BLaER1 (cell line): ENCODE data around the gene RBBP8NL.

ENCODE experiments used
- H3K27ac ChIP-seq: shearing (Covaris generic); formaldehyde crosslinking; 2 replicates; pipeline ENCODE4 v1.8.1; 2022
- H3K27me3 ChIP-seq: shearing (Covaris generic); formaldehyde crosslinking; 2 replicates; pipeline ENCODE4 v1.8.1; 2022
- H3K36me3 ChIP-seq: shearing (Covaris generic); formaldehyde crosslinking; 2 replicates; pipeline ENCODE4 v1.8.1; 2022
- H3K4me1 ChIP-seq: shearing (Covaris generic); formaldehyde crosslinking; 2 replicates; pipeline ENCODE4 v1.8.1; 2022
- H3K4me2 ChIP-seq: shearing (Covaris generic); formaldehyde crosslinking; 2 replicates; pipeline ENCODE4 v1.8.1; 2022
- H3K4me3 ChIP-seq: shearing (Covaris generic); formaldehyde crosslinking; 2 replicates; pipeline ENCODE4 v1.8.1; 2022
- H3K9ac ChIP-seq: shearing (Covaris generic); formaldehyde crosslinking; 2 replicates; pipeline ENCODE4 v1.8.1; 2022
- H3K9me3 ChIP-seq: shearing (Covaris generic); formaldehyde crosslinking; 2 replicates; pipeline ENCODE4 v1.8.1; 2022
- H4K20me1 ChIP-seq: shearing (Covaris generic); formaldehyde crosslinking; 2 replicates; pipeline ENCODE4 v1.8.1; 2022
- Cebpa-rat ChIP-seq: shearing (Covaris generic); IDR thresholded peaks from 2 replicates; pipeline ENCODE4 v1.8.1; 2022

RBBP8NL gene

DNA sequence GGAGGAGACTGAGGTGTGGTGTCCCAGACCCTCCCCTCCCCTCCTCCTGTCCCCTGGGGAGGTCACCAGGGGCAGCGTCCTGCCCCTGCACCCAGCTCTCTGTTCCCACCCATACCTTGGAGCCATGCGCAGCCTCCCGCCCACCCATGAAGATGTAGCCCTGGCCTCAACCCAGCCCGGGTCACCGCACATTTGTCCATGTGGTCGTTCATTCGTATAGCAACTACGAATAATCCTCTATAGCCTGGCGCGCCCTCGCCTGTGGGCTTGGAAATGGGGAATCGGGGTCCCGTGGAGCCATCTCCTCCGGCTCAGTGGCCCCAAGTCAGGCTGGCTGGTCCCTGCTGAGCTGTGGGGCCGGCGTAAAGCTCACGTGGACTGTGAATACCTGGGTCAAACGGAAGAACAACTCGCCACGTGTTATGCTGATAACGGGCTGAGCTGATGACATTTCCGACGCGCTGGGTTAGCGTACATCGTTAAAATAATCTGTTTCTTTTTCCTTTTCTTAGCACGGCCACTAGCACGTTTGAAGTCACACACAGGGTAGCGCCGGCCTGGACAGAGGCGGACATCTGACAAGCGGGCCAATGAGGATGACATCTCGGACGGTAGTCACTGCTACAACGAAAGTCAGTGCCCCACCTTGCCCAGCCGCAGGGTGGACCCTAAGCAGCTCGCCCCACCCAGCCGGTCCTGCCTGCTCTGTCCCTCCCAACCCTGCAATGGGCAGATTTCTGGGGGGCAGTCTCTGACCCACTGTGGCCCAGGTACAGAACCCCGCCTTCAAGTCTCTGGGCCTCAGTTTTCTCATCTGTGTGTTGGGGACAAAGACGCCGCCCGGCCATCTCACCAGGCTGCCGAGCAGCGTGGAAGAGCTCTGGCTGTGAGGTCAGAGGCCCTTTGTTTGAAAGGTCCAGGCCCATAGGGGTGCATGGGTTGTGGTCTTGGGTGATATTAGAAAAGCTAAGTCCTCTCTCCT lies 19.8 kb upstream of the RBBP8NL start:
- Histone ChIP-seq H3K9ac (no peak overlapping the region), H3K27me3 (peaks cover 40% of the 10 kb centered on the region), H3K27ac (no peak overlapping the region), H4K20me1 (no peaks in the 10 kb centered on the region), H3K9me3 (no peaks in the 10 kb centered on the region), H3K4me2 (no peak overlapping the region), H3K4me1 (0 out of 2 replicates have a peak, but pooled peaks cover 5% of the 10 kb centered on the region), H3K36me3 (no peaks in the 10 kb centered on the region), H3K4me3 (no peak overlapping the region)
- TF ChIP-seq Cebpa-rat: no peak

DNA sequence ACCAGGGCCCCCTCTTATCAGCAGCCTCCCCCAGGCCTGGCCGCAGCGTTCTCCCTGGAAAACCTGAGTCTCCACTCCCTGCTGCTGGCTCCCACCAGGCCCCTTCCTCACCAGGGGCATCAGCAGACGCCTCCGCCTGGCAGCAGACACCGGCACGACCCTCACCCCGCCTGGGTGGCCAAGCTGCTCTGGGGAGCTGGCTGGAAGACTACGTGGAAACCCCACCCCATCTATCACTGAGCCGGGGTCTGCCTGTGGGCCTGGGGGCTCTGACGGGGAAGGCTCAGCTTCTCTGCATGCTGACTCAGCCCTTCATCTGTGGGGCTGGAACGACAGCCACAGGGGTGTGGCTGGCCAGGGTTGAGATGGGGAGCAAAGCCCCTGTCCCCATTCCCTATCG lies 19.1 kb upstream of the RBBP8NL start:
- Histone ChIP-seq H3K4me1 (0 out of 2 replicates have a peak, but pooled peaks cover 5% of the 10 kb centered on the region), H3K27ac (no peak overlapping the region), H3K9ac (no peak overlapping the region), H3K36me3 (no peaks in the 10 kb centered on the region), H3K4me2 (no peak overlapping the region), H3K9me3 (no peaks in the 10 kb centered on the region), H3K27me3 (peaks cover 44% of the 10 kb centered on the region), H3K4me3 (no peak overlapping the region), H4K20me1 (no peaks in the 10 kb centered on the region)
- TF ChIP-seq Cebpa-rat: no peak

DNA sequence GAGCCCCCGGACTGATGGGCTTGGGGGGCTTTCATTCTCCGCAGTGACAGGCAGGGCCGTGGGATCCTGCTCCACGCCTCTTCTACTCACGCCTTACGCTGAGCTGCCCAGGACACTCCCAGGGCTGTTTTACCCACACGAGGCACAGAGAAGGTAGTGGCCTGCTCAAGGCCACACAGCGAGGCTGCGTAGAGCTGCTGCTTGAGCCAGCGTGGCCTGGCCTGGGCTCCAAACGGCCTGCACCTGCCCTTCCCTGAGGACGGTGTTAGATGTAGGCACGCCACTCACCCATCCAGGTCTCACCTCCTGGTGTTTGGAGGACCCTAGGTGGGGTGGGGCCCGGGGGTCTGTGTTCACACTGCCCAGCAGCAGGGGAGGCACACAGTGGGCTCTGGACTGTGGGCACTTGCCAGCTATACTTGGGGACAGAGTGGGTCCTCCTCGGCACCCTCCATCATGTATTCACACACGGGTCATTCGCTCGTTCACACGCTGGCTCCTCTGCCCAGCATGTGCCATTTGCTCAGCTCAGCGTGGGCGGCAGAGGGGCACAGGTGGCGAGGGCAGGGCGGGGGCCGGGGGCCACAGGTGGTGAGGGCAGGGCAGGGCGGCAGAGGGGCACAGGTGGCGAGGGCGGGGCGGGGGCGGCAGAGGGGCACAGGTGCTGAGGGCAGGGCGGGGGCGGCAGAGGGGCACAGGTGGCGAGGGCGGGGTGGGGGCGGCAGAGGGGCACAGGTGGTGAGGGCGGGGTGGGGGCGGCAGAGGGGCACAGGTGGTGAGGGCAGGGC lies 18.4 kb upstream of the RBBP8NL start:
- H4K20me1 ChIP-seq: no peaks in the 10 kb centered on the region
- H3K4me2 ChIP-seq: no peak overlapping the region
- no peak overlapping the region for H3K4me3 ChIP-seq
- no peak for TF ChIP-seq Cebpa-rat
- H3K4me1 ChIP-seq: 0 out of 2 replicates have a peak, but pooled peaks cover 5% of the 10 kb centered on the region
- H3K9ac ChIP-seq: no peak overlapping the region
- no peaks in the 10 kb centered on the region for H3K36me3 ChIP-seq
- H3K27ac ChIP-seq: no peak overlapping the region
- peaks cover 51% of the 10 kb centered on the region for H3K27me3 ChIP-seq
- no peaks in the 10 kb centered on the region for H3K9me3 ChIP-seq

DNA sequence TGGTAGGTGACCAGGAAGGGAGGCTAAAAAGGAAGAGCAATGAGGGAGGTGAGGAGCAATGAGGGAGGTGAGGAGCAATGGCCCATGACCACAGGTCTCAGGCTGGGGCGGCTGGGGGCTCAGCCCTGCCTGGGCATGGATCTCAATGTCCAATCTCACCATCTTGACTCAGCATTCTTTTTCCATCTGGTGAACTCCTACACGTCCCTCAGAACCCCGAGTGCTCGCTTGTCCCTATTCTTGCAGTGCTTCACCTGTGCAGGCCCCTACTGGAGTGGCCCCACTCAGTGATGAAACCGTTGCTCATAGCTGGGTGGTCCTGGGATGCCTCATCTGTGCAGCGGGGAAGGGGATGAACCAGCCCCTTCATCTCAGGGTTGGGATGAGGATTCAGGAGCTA lies 16.9 kb upstream of the RBBP8NL start:
- H3K27ac ChIP-seq: no peak overlapping the region
- H3K36me3 ChIP-seq: no peaks in the 10 kb centered on the region
- no peak overlapping the region for H3K4me2 ChIP-seq
- H4K20me1 ChIP-seq: no peaks in the 10 kb centered on the region
- peaks cover 42% of the 10 kb centered on the region; the same call in 1 of the 2 replicates for H3K27me3 ChIP-seq
- H3K4me3 ChIP-seq: no peak overlapping the region
- H3K9me3 ChIP-seq: no peaks in the 10 kb centered on the region
- TF ChIP-seq Cebpa-rat: no peak
- no peak overlapping the region for H3K9ac ChIP-seq
- H3K4me1 ChIP-seq: no peaks in the 10 kb centered on the region

DNA sequence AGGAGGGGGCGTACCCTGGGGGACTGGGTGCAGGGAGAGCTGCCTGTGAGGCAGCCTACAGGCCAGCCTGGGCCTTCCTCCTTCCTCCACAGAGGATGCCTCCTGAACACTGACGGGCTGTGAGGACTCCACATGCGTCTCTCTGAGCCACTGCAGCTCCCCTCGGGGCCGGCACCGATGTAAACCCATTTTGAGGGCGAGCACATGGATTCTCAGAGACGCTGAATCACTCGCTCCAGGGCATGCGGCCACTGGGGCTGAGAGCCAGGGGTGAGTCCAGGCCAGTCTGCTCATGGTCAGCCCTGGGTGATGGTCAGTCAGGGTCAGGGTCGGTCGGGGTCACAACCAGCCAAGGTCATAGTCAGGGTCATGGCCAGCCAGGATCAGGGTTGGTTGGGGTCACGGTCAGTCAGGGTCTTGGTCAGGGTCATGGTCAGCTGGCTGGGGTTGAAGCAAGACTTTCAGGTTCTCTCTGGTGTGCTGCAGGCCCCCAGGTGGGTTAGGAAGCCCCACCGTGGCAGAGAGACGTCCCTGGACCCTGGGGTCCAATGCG lies 14.7 kb upstream of the RBBP8NL start:
- no peak overlapping the region for H3K27ac ChIP-seq
- peaks cover 28% of the 10 kb centered on the region; the same call in 1 of the 2 replicates for H3K27me3 ChIP-seq

DNA sequence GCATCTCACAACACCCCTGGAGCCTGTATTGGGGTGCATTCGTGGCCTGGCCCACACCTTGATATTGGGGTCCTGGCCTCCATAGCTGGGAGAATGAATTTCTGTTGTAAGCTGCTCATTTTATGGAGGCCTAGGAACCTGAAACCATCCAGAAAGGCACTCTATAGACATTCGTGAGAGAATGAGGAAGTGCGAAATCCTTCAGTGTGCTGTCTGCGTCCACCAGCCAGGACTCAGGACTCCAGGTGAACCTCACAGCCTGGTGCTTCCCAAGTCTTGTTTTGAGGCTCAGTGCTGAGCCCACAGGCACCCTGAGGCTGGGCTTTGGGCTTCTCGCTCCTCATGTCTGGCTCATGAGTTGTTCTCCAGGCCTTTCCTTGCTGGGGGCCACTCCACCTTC lies 11.9 kb upstream of the RBBP8NL start:
- H3K4me2 ChIP-seq: no peak overlapping the region
- no peak for TF ChIP-seq Cebpa-rat
- peaks cover 4% of the 10 kb centered on the region; the same call in 1 of the 2 replicates for H4K20me1 ChIP-seq
- no peaks in the 10 kb centered on the region for H3K4me1 ChIP-seq
- H3K9ac ChIP-seq: no peak overlapping the region
- no peak overlapping the region for H3K27ac ChIP-seq
- no peaks in the 10 kb centered on the region for H3K9me3 ChIP-seq
- H3K36me3 ChIP-seq: no peaks in the 10 kb centered on the region
- H3K4me3 ChIP-seq: no peak overlapping the region
- peaks cover 49% of the 10 kb centered on the region for H3K27me3 ChIP-seq

More for the DNA sequence above, 14.7 kb upstream of the RBBP8NL start:
- TF ChIP-seq Cebpa-rat: no peak
- Histone ChIP-seq H3K4me3 (no peak overlapping the region), H3K4me2 (no peak overlapping the region), H3K9ac (no peak overlapping the region), H4K20me1 (no peaks in the 10 kb centered on the region), H3K36me3 (no peaks in the 10 kb centered on the region), H3K4me1 (no peaks in the 10 kb centered on the region), H3K9me3 (no peaks in the 10 kb centered on the region)

DNA sequence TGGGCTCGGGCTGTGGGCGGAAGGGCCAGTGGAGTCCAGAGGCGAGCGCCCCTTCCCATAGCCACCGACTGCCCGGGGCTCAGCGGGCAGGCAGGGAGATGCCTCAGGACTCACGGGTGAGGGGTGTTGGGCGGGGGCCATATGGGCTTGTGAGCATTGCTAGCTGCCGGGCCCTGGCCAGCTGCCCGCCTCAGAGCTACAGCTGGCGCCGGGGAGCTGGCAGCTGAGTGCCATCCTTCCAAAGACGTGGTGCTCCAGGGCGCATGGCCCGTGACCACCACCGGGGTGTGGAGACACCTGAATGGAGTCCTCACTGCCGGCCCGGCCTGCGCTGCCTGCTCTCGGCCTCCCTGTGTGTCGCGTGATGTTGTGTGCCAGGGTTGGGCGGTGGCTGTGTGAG lies 10.6 kb upstream of the RBBP8NL start:
- Histone ChIP-seq H3K27me3 (peaks cover 54% of the 10 kb centered on the region), H3K4me2 (no peak overlapping the region)

DNA sequence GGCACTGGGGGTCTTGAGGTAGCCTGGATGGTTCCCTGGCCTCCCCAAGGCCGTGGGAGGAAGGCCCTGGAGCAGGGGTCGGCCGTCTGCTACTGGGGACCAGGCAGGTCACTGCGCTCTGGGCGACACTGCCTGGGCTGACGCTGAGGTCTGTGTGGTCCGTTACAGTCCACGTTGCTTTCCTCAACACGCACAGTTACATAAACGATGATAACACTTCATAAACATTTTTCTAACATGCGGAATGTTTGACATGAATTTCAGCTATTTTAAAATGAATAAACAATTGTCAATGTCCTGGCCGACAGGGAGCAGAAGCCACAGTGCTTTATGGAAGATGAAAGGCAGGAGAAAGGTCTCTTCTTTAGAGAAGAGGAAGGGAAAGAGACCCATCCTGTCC lies 10.2 kb upstream of the RBBP8NL start:
- H3K9me3 ChIP-seq: no peaks in the 10 kb centered on the region
- H3K4me1 ChIP-seq: no peaks in the 10 kb centered on the region
- no peak overlapping the region for H3K4me2 ChIP-seq
- no peak overlapping the region for H3K27ac ChIP-seq
- TF ChIP-seq Cebpa-rat: no peak
- peaks cover 52% of the 10 kb centered on the region for H3K27me3 ChIP-seq
- no peak overlapping the region for H3K9ac ChIP-seq
- H3K4me3 ChIP-seq: no peak overlapping the region
- H4K20me1 ChIP-seq: peaks cover 4% of the 10 kb centered on the region; the same call in 1 of the 2 replicates
- no peaks in the 10 kb centered on the region for H3K36me3 ChIP-seq

More for the DNA sequence above, 10.6 kb upstream of the RBBP8NL start:
- no peak for TF ChIP-seq Cebpa-rat
- Histone ChIP-seq H3K9me3 (no peaks in the 10 kb centered on the region), H3K36me3 (no peaks in the 10 kb centered on the region), H3K27ac (no peak overlapping the region), H3K4me3 (no peak overlapping the region), H3K9ac (no peak overlapping the region), H3K4me1 (no peaks in the 10 kb centered on the region), H4K20me1 (peaks cover 4% of the 10 kb centered on the region; the same call in 1 of the 2 replicates)

DNA sequence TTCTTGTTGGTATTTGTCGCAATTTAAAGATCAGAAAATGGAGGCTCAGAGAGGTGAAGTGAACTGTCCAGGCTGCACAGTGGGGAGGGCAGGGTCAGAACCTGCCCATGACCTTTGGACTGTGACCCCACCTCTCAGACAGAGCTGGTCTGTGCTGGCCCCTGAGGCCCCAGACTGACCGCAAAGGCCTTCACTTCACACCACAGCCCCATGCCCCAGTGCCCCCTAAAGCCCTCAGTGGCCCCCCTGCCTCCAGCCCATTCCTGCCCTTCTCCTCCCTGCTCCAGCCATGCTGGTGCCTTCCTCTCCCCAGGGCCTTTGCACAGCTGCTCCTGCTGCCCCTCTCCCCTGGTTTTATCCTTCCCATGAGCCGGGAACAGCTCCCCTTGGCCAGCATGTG lies 9.4 kb upstream of the RBBP8NL start:
- Histone ChIP-seq H3K4me3 (no peak overlapping the region), H3K9me3 (no peaks in the 10 kb centered on the region), H3K9ac (no peak overlapping the region), H3K4me1 (no peaks in the 10 kb centered on the region), H3K27me3 (peaks cover 48% of the 10 kb centered on the region), H3K36me3 (no peaks in the 10 kb centered on the region), H3K4me2 (no peak overlapping the region), H4K20me1 (peaks cover 4% of the 10 kb centered on the region; the same call in 1 of the 2 replicates), H3K27ac (no peak overlapping the region)
- TF ChIP-seq Cebpa-rat: no peak
